Ascending aorta (tissue), 2 donors: ENCODE results near the gene CHIC2. TPM values are rescaled to one million over a fixed set of nuclear protein-coding genes. Genes with fewer than 3 reads are reported as not detected.

Experiments used
- DNase-seq, 2 donors: peaks; one replicate each; pipeline ENCODE4 v3.0.0-alpha.2; 2019; ENCODE audit warnings: low spot score in 2 of 2
- H3K27ac ChIP-seq, 2 donors: fragments of 200-600 bp; sonication (generic); one replicate each; pipeline ENCODE4 v1.5.1; 2016 to 2017; ENCODE audit warnings: mild to moderate bottlenecking in 1 of 2
- H3K27me3 ChIP-seq: fragments of 200-600 bp; sonication (generic); one replicate; pipeline ENCODE4 v1.5.1; 2017
- H3K36me3 ChIP-seq, 2 donors: fragments of 200-600 bp; sonication (generic); one replicate each; pipeline ENCODE4 v1.5.1; 2016
- H3K4me1 ChIP-seq, 2 donors: fragments of 200-600 bp; sonication (generic); one replicate each; pipeline ENCODE4 v1.5.1; 2016 to 2017; ENCODE audit warnings: mild to moderate bottlenecking in 1 of 2
- H3K4me3 ChIP-seq, 2 donors: fragments of 200-600 bp; sonication (generic); one replicate each; pipeline ENCODE4 v1.5.1; 2016 to 2017; ENCODE audit warnings: mild to moderate bottlenecking in 1 of 2
- H3K9me3 ChIP-seq, 2 donors: fragments of 200-600 bp; sonication (generic); one replicate each; pipeline ENCODE4 v1.5.1; 2016
- intact Hi-C: fragments of 100-400 bp; cut with DNase I; formaldehyde crosslinking; loops from one replicate; pipeline ENCODE4 v1.15.1; 2023
- total RNA-seq: library from RNA; depleted of rRNA; stranded (reverse); fragments of >200 nt; gene quantifications from one replicate; pipeline ENCODE4 v1.1.0, GENCODE V29; 2016
- TF ChIP-seq, protein P1 (sequence below), 3 experiments: fragments of 200-600 bp in 2 of 3; fragments of 450-650 bp in 1 of 3; sonication (generic) in 2 of 3; IDR thresholded peaks; one replicate each; pipeline ENCODE4 v1.5.1; 2016 to 2019; ENCODE audit warnings: antibody characterized with exemption in 3 of 3, mild to moderate bottlenecking in 1 of 3, moderate library complexity in 1 of 3

CHIC2 gene
- total RNA-seq, 1 donor from 2014 or later = 34.1 TPM

DNA sequence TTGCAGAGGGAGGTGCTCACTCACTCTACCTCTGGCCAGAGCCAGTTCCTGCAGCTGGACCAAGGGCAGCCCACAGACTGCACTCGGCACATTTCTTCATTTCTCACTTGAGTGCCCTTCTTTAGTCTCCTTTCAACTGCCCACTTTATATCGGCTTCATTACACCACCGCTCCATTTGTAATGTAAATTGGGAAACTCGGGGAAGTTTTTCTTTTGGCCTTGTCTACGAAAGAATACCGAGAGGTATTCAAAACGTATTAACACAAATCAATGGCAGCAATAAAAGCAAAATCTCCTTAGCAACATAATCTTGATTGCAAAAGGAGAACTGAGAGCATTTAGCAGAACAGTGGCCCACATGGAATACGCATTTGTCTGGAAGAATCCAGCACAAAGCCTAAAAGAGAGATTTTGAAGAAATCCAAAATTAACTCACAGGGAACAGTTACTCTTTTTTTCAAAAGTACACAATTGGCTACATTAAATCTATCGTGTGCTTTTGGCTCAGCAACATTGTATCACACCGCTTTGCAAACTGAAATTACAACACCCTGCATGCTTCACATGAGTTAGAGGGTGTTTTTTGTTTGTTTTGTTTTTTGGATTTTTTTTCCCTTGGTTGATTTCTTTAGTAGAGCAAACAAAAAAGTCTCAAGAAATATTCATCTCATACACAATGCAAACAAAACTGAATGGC is 62.6 kb downstream of the CHIC2 start:
- Histone ChIP-seq H3K27me3 (no peaks in the 10 kb centered on the region), H3K36me3 (peaks cover 4 to 9% of the 10 kb centered on the region in 2 donors), H3K4me3 (no peak overlapping the region), H3K27ac (no peak overlapping the region), H3K9me3 (no peaks in the 10 kb centered on the region), H3K4me1 (no peaks in the 10 kb centered on the region)
- DNase-seq = no peak
- TF ChIP-seq, protein P1, sequence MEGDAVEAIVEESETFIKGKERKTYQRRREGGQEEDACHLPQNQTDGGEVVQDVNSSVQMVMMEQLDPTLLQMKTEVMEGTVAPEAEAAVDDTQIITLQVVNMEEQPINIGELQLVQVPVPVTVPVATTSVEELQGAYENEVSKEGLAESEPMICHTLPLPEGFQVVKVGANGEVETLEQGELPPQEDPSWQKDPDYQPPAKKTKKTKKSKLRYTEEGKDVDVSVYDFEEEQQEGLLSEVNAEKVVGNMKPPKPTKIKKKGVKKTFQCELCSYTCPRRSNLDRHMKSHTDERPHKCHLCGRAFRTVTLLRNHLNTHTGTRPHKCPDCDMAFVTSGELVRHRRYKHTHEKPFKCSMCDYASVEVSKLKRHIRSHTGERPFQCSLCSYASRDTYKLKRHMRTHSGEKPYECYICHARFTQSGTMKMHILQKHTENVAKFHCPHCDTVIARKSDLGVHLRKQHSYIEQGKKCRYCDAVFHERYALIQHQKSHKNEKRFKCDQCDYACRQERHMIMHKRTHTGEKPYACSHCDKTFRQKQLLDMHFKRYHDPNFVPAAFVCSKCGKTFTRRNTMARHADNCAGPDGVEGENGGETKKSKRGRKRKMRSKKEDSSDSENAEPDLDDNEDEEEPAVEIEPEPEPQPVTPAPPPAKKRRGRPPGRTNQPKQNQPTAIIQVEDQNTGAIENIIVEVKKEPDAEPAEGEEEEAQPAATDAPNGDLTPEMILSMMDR (IDR thresholded peaks at IDR 0.05) = no peak
- intact Hi-C loops = no loop called here

DNA sequence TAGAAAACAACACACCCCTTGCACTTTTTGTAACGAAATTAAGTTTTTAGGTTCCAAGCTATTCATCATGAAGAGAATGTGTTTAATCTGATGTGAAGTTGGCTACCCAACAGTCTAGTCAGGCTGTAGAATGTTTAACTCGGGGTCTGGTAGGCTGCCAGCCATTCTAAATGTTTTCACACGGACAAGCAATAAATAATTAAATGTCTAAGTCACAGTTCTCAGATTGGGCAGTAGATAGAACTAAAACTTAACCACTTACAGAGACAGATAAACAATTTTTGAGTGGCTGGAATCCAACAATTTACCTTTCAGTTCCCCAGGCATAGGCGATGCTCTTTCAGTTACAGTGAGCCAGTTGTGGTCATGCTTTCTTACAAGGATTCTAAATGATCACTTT is 66.5 kb downstream of the CHIC2 start:
- Histone ChIP-seq H3K4me1 (no peaks in the 10 kb centered on the region), H3K27ac (no peak overlapping the region), H3K9me3 (no peaks in the 10 kb centered on the region), H3K36me3 (peaks cover 4 to 9% of the 10 kb centered on the region in 2 donors), H3K27me3 (no peaks in the 10 kb centered on the region), H3K4me3 (no peak overlapping the region)
- TF ChIP-seq, protein P1 (IDR thresholded peaks at IDR 0.05) = no peak
- intact Hi-C loops = no loop called here
- DNase-seq = no peak

DNA sequence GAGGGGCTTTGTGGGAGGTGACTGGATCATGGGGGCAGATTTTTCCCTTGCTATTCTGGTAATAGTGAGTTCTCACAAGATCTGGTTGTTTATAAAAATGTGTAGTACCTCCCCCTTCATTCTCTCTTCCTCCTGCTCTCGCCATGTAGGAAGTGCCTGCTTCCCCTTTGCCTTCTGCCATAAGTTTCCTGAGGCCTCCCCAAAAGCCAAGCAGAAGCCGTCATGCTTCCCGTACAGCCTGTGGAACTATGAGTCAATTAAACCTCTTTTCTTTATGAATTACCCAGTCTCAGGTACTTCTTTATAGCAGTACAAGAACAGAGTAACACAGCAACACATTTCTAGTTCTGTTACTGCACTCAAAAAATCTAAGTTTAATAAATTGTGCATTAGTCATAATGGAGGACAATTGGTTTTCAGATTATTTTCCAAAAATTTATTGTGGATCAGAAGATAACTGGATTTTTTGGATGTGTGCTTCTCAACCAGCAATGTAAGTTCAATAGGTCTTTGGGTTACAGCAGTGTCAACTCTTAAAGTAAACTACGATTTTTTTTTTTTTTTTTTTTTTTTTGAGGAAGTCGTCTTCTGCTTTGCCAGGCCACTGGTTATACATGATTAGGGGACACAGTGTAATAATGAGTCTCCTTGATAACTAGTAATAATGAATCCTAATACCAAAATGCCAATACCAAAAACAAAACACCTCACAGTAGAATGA is 69.9 kb downstream of the CHIC2 start:
- TF ChIP-seq, protein P1 (IDR thresholded peaks at IDR 0.05) = no peak
- H3K4me3 ChIP-seq = no peak overlapping the region
- no peak for DNase-seq
- H3K27ac ChIP-seq = no peak overlapping the region
- no peaks in the 10 kb centered on the region for H3K36me3 ChIP-seq
- no peaks in the 10 kb centered on the region for H3K4me1 ChIP-seq
- H3K9me3 ChIP-seq = no peaks in the 10 kb centered on the region
- no peaks in the 10 kb centered on the region for H3K27me3 ChIP-seq
- intact Hi-C loops = no loop called here

DNA sequence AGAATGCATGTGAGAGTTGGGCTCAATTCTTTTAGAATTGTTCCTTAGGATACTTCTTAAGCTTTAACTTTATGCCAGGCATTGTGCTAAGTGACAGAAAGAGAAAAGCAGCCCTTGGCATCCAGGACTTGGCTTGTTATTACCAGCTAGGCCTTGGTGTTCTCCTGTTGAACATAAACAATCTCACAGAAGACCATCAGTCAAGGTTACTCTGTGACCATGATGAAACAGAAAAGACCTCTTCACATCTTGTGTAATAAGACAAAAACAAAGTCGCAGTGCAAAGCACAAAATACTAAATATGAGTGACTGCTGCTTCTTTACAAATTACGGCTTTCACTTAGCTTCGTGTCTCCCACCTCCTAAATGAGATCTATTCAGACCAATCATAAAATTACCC is 71.6 kb downstream of the CHIC2 start:
- intact Hi-C loops = no loop called here

DNA sequence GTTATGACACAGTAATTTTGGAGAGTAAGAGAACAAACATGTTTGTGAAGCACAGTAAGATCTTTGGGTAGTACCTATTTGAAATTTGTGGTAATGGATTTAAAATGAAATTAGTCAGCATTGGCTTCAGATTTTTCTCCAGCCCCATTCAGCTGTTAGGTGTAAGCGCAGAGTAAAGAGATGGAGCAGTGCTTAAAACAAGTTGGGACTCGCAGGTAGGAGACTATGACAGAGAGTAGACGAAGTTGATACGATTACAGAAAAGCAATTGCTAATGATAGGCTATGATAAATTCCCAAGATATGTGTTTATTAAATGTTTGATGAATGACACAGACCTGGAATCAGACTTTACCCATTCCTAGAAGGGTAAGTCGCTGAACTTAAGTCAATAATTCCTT is 72.6 kb downstream of the CHIC2 start:
- no peak for DNase-seq
- no peaks in the 10 kb centered on the region for H3K27me3 ChIP-seq
- H3K36me3 ChIP-seq = no peaks in the 10 kb centered on the region
- TF ChIP-seq, protein P1 (IDR thresholded peaks at IDR 0.05) = no peak
- H3K27ac ChIP-seq = no peak overlapping the region
- no peaks in the 10 kb centered on the region for H3K4me1 ChIP-seq
- no peak overlapping the region for H3K4me3 ChIP-seq
- intact Hi-C loops = no loop called here
- no peaks in the 10 kb centered on the region for H3K9me3 ChIP-seq

More for the DNA sequence above, 71.6 kb downstream of the CHIC2 start:
- Histone ChIP-seq H3K27ac (no peak overlapping the region), H3K27me3 (no peaks in the 10 kb centered on the region), H3K4me1 (no peaks in the 10 kb centered on the region), H3K9me3 (no peaks in the 10 kb centered on the region), H3K36me3 (no peaks in the 10 kb centered on the region), H3K4me3 (no peak overlapping the region)
- DNase-seq = no peak
- TF ChIP-seq, protein P1 (IDR thresholded peaks at IDR 0.05) = no peak
